B cell (primary cell): Measurements from ENCODE around the gene RNF111. TPM values are rescaled to one million over a fixed set of nuclear protein-coding genes. Genes with fewer than 3 reads are reported as not detected.

Experiments used
- polyA plus RNA-seq: library from polyadenylated mRNA; depleted of rRNA; stranded (reverse); fragments of >200 nt; gene quantifications from 2 replicates; pipeline ENCODE4 v1.2.3, GENCODE V29; 2012
- total RNA-seq, 2 donors: library from RNA; stranded (reverse); fragments of 120-200 nt in 1 of 2; gene quantifications; 1 replicate in 1 of 2; 2 replicates in 1 of 2; pipeline versions ENCODE4 v1.2.3 to v1.2.4, GENCODE V29; 2013 to 2022

The RNF111 gene
- total and polyA plus RNA-seq, 2 donors (not counting 1 experiment from before 2014, with no cell fraction given) = 24.9 to 72.3 TPM

Other genes starting within 250 kb of the RNF111 start
- 138 and 143 TPM in 2 replicates for gene ADAM10, start 238.0 kb upstream of the RNF111 start, total RNA-seq
- gene ADAM10, start 238.0 kb upstream of the RNF111 start, polyA plus RNA-seq = 18.8 and 20.3 TPM in 2 replicates
- gene MINDY2, start 216.4 kb upstream of the RNF111 start, total RNA-seq = 16.6 and 17.0 TPM in 2 replicates
- 2.3 and 4.5 TPM in 2 replicates for gene MINDY2, start 216.4 kb upstream of the RNF111 start, polyA plus RNA-seq
- gene SLTM, start 54.0 kb upstream of the RNF111 start, total RNA-seq = 183 and 188 TPM in 2 replicates
- 83.2 and 141 TPM in 2 replicates for gene SLTM, start 54.0 kb upstream of the RNF111 start, polyA plus RNA-seq
- 0.67 TPM in 1 of 2 replicates, not detected in the other for gene CCNB2, start 117.5 kb downstream of the RNF111 start, total RNA-seq
- gene CCNB2, start 117.5 kb downstream of the RNF111 start, polyA plus RNA-seq = 0.69 and 1.0 TPM in 2 replicates
- not detected in 2 replicates for gene LDHAL6B, start 219.2 kb downstream of the RNF111 start, total RNA-seq
- gene LDHAL6B, start 219.2 kb downstream of the RNF111 start, polyA plus RNA-seq = not detected in 2 replicates